IPS DF 4.7 (cell line): Measurements from ENCODE around the gene PRORP.
"Not testable (repeated sequence)": the region's sequence is repeated elsewhere in the genome, so short reads cannot be mapped to it uniquely, and the experiment has no call there.

Experiments
- DNase-seq: peaks from one replicate; pipeline ENCODE4 v3.0.0-alpha.2; 2013; ENCODE audit warnings: low spot score; ENCODE audit errors: extremely low read depth

The PRORP gene

GRCh38 chr14:35121887-35122695 lies at the start of gene PRORP, which contains the start of gene PPP2R3C:
Gene PRORP (plus strand): TSS chr14:35122552. CDS start chr14:35123246, 694 bp downstream.
Gene PPP2R3C (minus strand): TSS chr14:35121990. CDS start chr14:35121959, 31 bp downstream.
- DNase-seq, result peak; percentile 90

- no peak for DNase-seq
Measured at GRCh38 chr14:35073486-35073885, 48.9 kb upstream of the PRORP start.

- DNase-seq, result no peak
Measured at GRCh38 chr14:35078082-35078481, 44.3 kb upstream of the PRORP start.

DNA sequence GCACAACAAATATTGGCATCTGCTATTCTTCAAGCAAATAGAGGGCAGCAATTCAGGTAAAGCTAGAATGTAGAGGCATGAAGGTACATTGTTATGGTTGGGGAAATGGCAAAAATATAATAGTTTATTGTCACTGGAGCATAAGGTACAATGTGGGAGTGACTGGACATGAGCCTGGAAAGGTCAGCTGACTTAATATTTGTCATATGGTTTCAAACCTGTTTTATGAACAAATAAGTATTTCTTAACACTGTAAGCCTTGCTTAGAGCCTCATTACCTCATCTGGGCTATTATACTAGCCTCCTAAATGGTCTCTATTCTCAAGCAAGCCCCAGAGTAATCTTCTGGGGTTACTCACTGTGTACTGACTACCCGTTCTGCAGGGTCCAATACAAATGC lies 42.6 kb upstream of the PRORP start:
- DNase-seq, result no peak

- DNase-seq, result no peak
Measured at GRCh38 chr14:35083530-35084150, 38.7 kb upstream of the PRORP start.

- DNase-seq, result no peak
Measured at GRCh38 chr14:35085441-35085840, 36.9 kb upstream of the PRORP start.

DNA sequence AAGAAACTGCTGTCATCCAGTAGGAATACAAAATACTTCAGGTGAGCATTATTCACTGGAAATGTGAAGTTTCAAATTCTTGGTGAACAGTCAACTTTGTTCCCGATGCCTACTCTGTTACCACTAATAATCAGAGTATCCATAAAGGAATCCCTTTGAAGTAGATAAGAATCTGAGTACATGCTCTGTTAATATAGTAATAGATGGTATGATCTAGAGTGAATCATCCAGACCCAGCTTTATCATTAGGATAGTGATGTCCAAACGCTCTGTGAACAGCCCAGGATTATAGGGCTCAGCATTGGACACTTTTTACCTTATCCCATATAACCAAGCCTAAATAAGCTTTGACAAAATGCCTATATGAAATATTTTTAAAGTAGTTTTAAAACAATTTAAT lies 33.8 kb upstream of the PRORP start:
- no peak for DNase-seq

- not testable (repeated sequence) for DNase-seq
Measured at GRCh38 chr14:35094645-35095044, 27.7 kb upstream of the PRORP start.

GRCh38 chr14:35107866-35108265 lies 14.5 kb upstream of the PRORP start:
- DNase-seq, result no peak

DNA sequence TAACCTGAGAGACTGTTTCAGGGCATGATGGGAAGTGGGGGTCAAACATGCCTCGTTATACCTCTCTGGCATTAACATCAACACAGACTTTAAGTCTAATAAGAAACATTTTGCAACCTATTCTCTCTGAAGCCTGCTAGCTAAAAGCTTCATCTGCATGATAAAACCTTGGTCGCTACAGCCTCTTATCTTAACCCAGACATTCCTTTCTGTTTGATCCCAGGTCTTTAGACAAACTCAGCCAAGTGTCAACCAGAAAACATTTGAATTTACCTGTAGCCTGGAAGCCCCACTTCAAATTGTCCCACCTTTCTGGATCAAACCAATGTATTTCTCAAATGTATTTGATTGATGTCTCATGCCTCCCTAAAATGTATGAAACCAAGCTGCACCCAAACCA lies 9.7 kb upstream of the PRORP start:
- no peak for DNase-seq

GRCh38 chr14:35113308-35113950 lies 8.9 kb upstream of the PRORP start:
- DNase-seq, result no peak

DNA sequence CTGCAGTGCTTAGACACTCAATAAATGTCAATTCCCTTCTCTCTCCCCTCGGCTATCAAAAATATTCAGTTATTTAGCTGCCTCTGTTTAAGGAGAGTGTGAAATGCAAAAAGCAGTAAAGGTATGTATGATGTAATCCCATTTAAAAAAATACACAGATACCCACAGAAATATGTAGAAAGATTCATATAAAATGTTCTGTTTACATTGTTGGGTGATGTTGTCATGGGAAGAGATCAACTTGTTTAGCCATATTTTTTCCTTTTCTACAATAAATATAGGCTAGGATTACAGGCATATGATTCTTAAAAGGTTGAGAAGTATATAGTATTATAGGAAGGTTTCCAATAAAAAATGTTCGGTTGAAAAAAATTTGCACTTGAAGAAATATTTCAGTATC lies 8.3 kb upstream of the PRORP start:
- no peak for DNase-seq

GRCh38 chr14:35116242-35116641 lies 6.1 kb upstream of the PRORP start:
- DNase-seq, result no peak

DNA sequence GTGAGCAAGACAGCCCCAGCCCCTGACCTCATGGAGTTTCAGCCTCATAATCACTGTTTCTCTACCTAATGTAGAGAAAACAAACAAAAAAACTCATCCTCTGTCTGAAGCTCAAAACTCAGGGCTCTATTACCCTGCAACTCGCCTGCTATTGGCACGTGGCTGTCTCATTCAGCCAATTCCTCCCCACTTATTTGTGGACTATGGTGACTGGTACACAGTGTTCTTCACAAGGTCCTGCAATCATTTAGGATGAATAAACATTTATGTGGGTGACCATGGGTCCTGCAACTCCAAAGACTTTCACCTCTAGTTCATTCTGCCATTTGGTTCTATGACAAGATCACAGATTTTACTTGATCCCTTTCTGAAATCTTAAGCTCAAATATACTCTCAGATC lies 5.2 kb upstream of the PRORP start:
- no peak for DNase-seq

GRCh38 chr14:35121026-35121886 lies 1.1 kb upstream of the PRORP start:
- no peak for DNase-seq

DNA sequence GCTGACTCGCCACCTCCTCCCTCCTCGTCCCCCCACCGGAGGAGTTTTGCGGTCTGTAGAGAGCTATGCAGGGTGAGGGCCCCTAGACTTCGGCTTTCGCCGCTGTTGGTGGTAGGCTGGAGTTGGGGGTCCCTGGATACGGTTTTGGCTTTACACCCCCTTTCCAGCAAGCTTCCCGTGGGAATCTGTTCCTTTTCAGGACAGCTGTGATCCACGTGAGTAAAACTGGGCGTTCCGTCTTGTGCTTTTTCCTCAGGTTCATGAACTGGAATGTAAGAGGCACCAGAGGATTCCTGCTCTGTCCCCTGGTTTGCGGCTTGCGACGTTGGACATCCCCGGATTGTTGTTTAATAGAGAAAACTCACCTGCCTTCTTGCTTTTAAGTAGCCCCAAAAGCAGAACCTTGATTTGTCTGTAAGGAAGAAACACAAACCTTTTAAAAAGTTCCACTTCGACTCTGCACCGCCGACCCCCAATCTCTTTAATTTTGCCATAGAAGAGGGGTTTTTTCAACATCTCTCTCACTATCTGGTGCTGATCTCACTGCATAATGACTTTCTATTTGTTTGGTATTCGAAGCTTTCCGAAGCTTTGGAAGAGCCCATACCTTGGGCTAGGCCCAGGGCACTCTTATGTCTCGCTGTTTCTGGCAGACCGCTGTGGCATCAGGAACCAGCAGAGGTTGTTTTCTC lies 490 bp downstream of the PRORP start:
- DNase-seq, result no peak

GRCh38 chr14:35123388-35123703 lies 994 bp downstream of the PRORP start:
- no peak for DNase-seq

DNA sequence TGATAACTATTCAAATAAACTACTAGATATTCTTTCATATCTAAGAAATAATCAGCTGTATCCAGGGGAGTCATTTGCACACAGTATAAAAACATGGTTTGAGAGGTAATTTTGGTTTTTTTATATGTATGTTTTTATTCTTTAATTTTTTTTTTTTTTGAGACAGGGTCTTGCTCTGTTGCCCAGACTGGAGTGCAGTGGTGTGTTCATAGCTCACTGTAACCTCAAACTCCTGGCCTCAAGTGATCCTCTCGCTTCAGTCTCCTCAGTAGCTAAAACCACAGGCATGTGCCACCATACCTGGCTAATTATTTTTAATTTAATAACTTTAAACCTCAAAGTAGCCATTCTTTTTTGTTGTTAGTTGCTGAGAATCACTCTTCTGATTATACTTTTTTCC lies 1.8 kb downstream of the PRORP start:
- no peak for DNase-seq

DNA sequence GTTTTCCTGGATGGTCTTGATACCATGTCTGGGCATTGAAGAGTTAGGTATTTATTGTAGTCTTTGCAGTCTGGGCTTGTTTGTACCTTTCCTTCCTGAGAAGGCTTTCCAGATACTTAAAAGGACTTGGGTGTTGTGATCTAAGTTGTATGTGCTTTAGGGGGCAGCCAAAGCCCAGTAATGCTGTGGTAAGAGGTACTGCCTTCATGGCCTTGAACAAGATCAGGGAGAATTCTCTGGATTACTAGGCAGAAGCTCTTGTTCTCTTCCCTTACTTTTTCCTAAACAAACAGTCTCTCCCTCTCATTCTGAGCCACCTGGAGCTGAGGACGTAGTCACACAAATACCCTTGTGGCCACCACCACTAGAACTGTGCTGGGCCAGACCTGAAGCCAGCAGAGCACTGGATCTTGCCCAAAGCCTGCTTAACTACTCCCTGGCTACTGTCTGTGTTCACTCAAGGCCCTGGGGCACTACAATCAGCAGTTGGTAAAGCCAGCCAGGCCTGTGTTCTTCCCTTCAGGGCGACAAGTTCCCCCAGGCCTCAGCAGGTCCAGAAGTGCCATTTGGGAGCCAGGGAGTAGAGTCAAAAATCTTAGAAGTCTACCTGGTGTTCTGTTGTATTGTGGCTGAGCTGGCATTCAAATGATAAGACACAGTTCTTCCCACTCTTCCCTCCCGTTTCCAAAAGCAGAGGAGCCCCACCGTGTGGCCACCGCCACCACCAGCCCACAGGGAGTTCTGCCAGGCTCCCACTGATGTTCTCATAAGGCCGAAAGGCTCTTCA lies 11.4 kb downstream of the PRORP start:
- DNase-seq, result no peak
